Measurements from ENCODE around the gene MCRS1. TPM values are rescaled to one million over a fixed set of nuclear protein-coding genes. Genes with fewer than 3 reads are reported as not detected.

MCRS1 gene
- total RNA-seq, 1 experiment from 2014 or later = 88.6 TPM

DNA sequence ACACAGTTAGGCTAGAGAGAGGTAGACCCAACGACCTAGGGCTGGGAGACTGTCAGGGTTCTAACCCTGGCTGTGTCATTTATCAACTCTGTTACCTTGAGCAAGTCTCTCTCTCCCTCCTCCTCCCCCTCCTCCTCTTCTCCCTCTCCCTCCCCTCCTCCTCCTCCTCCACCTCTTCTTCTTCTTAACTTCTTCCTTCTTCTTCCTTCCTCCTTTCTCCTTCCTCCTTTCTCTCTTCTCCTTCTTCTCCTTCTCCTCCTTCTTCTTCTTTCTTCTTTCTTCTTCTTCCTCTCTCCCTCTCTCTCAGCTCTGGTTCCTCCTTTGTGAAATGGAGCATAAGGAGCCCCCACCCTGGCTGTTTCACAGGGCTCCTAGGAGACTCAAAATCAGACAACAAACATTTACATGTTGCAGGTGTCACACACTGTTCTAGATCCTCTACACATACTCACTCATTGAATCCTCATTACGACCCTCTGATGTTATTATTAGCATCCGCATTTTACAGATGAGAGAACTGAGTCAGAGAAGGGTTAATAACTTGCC, 31.3 kb downstream of the MCRS1 start:
- Histone ChIP-seq H3K27me3 (ENCODE audit: control insufficient read depth, insufficient read depth, low read length) (peaks cover 7% of the 10 kb centered on the region; the same call in 1 of the 2 replicates), H3K4me1 (ENCODE audit: control insufficient read depth, insufficient read depth, low read length) (peaks cover 7% of the 10 kb centered on the region), H3K27ac (ENCODE audit: low read length) (no peak overlapping the region), H3K9me3 (ENCODE audit: control insufficient read depth, insufficient read depth, low read depth, low read length) (no peaks in the 10 kb centered on the region), H3K36me3 (ENCODE audit: control insufficient read depth, insufficient read depth, low read length) (no peaks in the 10 kb centered on the region), H3K4me3 (ENCODE audit: low read depth in 2 of 2, low read length in 2 of 2) (no peak overlapping the region)
- intact Hi-C loops (cut with micrococcal nuclease; ENCODE audit: unreplicated experiment) = no loop called here
- no TSS peak for BruUV-seq (replicated peaks)
- DNase-seq (ENCODE audit: low read depth, low spot score) (no peak), ATAC-seq (no peak)
- TF ChIP-seq REST (IDR thresholded peaks at IDR 0.05; ENCODE audit: insufficient read depth in 1 of 2, low read depth in 2 of 2, low read length in 1 of 2) (no peak), CTCF (IDR thresholded peaks at IDR 0.05) (no peak), TCF7L2 (IDR thresholded peaks at IDR 0.05; ENCODE audit: low read depth, low read length) (no peak), POLR2AphosphoS5 (IDR thresholded peaks at IDR 0.05; ENCODE audit: low read depth, low read length) (no peak), SIN3A (IDR thresholded peaks at IDR 0.05; ENCODE audit: borderline replicate concordance, insufficient read depth, low read depth, low read length) (no peak)
- in situ Hi-C loops (cut with HindIII; ENCODE audit: low pct_unique_long_range_greater_than_20kb, low sequenced_read_pairs) = no loop called here
- CTCF ChIA-PET = no interaction called here
- POLR2A ChIA-PET = no interaction called here

GRCh38 chr12:49535921-49536525, 31.9 kb downstream of the MCRS1 start:
- peaks cover 7% of the 10 kb centered on the region; the same call in 1 of the 2 replicates for H3K27me3 ChIP-seq (ENCODE audit: control insufficient read depth, insufficient read depth, low read length)
- TF ChIP-seq REST (IDR thresholded peaks at IDR 0.05; ENCODE audit: insufficient read depth in 1 of 2, low read depth in 2 of 2, low read length in 1 of 2) (no peak), TCF7L2 (IDR thresholded peaks at IDR 0.05; ENCODE audit: low read depth, low read length) (no peak), POLR2AphosphoS5 (IDR thresholded peaks at IDR 0.05; ENCODE audit: low read depth, low read length) (no peak), CTCF (IDR thresholded peaks at IDR 0.05) (no peak), SIN3A (IDR thresholded peaks at IDR 0.05; ENCODE audit: borderline replicate concordance, insufficient read depth, low read depth, low read length) (no peak)
- H3K4me3 ChIP-seq (ENCODE audit: low read depth in 2 of 2, low read length in 2 of 2) = no peak overlapping the region
- no peak overlapping the region for H3K27ac ChIP-seq (ENCODE audit: low read length)
- DNase-seq (ENCODE audit: low read depth, low spot score) = no peak
- ChIA-PET CTCF (no interaction called here), POLR2A (no interaction called here)
- intact Hi-C loops (cut with micrococcal nuclease; ENCODE audit: unreplicated experiment) (no loop called here), in situ Hi-C loops (cut with HindIII; ENCODE audit: low pct_unique_long_range_greater_than_20kb, low sequenced_read_pairs) (no loop called here)
- no peaks in the 10 kb centered on the region for H3K36me3 ChIP-seq (ENCODE audit: control insufficient read depth, insufficient read depth, low read length)
- H3K9me3 ChIP-seq (ENCODE audit: control insufficient read depth, insufficient read depth, low read depth, low read length) = no peaks in the 10 kb centered on the region
- 0 out of 2 replicates have a peak, but pooled peaks have one; percentile 31 for ATAC-seq
- BruUV-seq (replicated peaks) = no TSS peak
- peaks cover 7% of the 10 kb centered on the region for H3K4me1 ChIP-seq (ENCODE audit: control insufficient read depth, insufficient read depth, low read length)
